NCI-H345 treated with DMSO at 0.1 percent for 48 hours (cell line): Measurements from ENCODE around the gene AFAP1L1.
A peak's percentile ranks its signal among the peaks of the same experiment; 100 is the strongest.

ENCODE experiments used
- DNase-seq: peaks from one replicate; lab custom pipeline; 2025; ENCODE audit not compliant: unreplicated experiment; lab: John Stamatoyannopoulos, UW

AFAP1L1 gene

DNA sequence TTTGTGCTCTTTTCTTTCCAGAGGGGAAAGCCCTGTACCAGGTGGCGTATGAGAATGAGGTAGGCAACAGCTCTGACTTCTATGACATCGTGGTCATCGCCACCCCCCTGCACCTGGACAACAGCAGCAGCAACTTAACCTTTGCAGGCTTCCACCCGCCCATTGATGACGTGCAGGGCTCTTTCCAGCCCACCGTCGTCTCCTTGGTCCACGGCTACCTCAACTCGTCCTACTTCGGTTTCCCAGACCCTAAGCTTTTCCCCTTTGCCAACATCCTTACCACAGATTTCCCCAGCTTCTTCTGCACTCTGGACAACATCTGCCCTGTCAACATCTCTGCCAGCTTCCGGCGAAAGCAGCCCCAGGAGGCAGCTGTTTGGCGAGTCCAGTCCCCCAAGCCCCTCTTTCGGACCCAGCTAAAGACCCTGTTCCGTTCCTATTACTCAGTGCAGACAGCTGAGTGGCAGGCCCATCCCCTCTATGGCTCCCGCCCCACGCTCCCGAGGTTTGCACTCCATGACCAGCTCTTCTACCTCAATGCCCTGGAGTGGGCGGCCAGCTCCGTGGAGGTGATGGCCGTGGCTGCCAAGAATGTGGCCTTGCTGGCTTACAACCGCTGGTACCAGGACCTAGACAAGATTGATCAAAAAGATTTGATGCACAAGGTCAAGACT, 96.5 kb downstream of the AFAP1L1 start:
- no peak for DNase-seq

DNA sequence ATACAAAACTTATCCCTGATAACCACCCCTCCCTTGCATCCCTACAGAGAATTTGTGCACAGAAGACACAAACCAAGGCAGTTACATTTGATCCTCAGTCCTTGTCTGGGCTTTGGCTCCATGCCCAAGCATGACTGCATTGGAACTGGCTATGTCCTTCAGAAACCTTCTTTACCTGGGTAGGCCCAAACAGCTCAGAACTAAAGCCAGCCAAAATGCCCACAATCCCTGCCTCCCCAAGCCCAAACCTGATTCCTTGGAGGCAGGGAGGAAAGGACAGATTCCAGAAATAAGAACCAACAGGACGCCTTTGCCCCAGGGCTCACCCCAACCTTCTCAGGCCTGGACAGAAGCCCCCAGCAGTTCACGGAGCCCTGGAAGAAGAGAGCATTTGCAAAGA, 99.2 kb downstream of the AFAP1L1 start:
- DNase-seq, result no peak

DNA sequence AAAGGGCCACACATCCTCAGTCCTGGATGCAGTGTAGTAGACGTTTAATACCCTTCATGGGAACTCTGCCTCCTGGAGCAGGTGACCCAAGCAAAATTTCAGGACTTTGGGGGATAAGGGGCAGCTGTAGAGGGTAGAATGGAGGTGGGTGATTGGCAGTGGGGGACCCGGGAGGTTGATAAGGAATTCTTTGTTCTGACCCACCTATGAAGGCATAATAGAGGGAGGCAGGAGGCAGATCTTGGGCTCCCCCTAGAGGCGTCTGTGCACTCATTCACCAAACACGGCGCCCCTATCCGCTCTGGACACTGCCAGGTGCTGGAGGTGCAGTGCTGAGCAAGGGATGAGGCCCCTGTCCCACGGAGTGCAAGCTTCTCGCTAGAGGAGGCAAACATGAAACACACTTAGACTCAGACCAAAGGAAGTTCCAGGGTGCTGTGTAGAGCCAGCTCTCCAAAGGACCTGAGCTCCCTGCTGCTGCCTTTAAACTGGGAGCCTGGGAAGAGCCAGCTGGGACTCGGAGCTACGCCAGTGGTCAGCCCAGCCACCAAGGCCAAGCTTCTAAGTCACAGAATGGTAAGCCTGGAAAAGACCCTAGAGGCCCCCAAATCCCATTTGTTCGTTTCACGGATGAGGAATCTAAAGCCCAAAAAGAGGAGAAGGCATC, 99.8 kb downstream of the AFAP1L1 start:
- DNase-seq, result peak; percentile 42

DNA sequence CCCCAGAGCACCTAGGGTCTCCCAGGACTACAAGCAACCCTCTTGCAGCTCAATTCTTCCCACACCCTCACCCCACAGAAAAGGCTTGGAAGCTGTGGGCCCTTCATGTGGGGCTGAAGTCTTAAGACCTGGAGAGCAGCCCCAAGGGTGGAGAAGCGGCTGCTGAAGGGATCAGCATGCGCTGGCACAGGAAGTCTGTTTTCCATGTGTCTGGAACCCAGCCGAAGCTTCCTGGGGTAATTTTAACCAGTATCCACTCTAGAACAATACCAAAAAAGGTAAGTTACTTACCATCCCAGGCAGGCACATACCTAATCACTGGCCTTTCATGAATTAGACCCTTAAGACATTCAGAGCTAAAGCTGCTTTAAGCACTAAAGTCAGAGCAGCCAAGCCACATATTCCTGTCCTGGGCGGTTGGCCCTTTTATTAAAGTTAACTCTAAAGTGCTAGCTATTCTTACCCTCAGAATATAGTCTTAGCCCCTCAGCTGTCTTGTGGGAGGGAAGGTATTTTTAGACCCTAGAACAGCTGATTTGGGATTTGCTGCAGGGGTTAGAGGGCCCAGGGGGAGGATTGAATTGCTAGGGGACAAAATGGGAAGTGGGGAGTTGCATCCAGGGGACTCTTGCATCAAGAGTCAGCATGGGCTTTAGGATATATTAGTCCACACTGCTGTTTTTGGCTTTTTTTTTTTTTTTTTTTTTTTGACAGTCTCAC, 100.6 kb downstream of the AFAP1L1 start:
- no peak for DNase-seq

DNA sequence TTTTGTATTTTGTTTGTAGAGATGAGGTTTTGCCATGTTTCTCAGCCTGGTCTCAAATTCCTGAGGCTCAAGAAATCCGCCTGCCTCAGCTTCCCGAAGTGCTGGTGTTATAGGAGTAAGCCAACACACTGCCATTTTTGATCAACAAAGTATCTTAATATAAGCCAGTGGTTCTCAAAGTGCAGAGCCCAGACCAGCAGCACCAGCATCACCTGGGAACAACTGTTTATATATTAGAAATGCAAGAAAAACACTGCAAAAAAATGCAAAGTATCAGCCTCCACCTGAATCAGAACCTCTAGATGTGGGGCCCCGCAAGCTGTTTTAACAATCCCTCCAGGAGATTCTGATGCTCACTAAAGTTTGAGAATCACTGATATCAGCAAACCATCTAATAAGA, 101.3 kb downstream of the AFAP1L1 start:
- no peak for DNase-seq

DNA sequence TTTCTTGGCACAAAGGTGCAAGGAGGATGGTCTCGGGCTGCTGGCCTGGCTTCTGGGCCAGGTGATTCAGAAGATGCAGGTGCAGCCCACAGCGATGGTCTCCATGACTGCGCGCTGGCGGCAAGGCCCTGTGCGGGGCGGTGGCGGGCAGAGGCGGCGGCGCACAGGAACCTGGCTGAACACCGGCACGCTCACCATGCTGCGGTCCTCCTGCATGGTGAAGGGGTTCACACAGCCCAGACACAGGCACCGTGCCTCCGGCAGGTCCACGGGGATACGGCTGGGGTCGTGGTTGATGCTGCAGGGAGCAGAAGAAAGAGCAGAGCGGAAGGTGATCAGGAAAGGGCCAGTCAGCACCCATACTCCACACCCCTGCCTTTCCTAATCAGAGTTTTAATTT, 102.6 kb downstream of the AFAP1L1 start:
- DNase-seq, result no peak

DNA sequence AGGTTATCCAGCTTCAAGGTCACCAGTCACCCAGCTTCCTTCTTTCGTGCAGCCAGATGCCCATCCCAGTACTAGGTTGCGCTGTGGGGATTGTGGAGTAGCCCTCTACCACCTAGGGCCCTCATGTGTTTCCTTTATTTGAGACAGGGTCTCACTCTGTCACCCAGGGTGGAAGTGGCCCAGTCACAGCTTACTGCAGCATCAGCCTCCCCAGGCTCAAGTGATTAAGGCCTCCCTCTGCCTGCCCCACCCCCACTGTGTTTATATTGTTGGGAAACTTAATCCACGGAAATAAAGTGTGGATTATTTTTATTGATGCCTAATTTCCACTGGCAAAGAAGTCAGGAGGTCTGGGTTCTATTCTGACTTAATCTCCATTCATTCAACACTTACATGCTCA, 103.1 kb downstream of the AFAP1L1 start:
- DNase-seq, result no peak

DNA sequence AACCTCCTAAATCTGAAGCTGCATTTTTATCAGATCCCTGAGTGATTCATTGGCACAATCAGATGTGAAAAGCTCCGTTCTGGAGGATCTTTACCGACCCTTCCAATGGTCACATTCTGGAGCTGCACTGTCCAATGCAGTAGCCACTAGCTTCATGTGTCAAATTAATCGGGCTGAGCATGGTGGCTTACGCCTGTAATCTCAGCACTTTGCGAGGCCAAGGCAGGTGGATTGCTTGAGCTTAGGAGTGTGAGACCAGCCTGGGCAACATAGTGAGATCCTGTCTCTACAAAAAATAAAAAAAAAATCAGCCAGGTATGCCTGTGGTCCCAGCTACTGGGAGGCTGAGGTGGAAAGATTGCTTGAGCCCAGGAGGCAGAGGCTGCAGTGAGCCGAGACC, 103.8 kb downstream of the AFAP1L1 start:
- no peak for DNase-seq

DNA sequence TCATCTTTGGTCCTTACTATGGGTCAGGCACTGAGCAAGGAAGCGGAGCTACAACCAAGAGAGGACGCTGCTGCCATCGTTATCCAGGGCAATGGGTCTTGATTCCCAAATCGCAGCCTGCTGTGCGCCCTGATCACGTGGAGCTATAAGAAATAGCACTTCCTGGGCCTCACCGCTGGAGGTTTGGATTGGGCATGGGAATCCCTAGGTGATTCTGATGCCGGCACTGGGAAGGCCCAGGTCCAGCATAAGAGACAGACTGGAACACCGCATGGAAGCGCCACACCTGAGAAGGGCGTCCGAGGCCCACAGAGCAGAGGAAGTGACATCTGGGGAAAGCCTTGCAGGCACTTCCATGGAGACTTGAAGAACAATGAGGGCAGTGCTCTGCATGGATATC, 104.4 kb downstream of the AFAP1L1 start:
- DNase-seq, result no peak

DNA sequence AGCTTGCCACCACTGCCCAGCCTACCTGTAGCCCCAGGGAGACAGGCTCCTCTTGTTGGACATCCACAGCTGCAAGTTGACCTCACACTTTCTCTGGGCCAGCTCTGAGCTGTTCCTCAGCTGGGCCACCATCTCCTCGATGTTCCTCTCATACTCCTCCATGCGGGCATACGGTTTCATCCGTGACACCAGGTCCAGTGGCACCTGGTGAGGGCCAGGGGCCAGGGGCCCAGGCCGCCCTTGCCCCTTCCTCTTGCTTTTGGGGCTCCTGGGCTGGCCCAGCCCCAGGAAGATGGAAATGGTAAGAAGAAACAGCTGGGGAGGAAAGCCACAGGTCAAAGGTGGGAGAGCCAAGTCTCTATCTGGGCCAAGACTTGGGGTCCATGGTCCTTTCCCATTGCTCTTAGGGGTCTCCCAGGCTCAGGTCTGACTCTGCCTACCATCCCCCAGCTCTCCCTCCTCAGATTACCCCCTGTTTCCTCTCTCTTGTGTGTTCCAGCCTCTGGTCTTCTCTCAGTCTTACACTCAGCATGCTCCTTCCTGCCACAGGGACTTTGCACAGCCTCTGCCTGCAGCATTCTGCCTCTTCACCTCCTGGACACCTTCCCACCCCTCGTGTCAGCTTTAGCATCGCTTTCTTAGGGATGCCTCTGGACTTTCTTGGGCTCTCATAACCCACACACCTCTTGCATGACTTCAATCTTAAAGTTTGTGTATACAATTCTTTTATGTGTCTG, 105.2 kb downstream of the AFAP1L1 start:
- no peak for DNase-seq

DNA sequence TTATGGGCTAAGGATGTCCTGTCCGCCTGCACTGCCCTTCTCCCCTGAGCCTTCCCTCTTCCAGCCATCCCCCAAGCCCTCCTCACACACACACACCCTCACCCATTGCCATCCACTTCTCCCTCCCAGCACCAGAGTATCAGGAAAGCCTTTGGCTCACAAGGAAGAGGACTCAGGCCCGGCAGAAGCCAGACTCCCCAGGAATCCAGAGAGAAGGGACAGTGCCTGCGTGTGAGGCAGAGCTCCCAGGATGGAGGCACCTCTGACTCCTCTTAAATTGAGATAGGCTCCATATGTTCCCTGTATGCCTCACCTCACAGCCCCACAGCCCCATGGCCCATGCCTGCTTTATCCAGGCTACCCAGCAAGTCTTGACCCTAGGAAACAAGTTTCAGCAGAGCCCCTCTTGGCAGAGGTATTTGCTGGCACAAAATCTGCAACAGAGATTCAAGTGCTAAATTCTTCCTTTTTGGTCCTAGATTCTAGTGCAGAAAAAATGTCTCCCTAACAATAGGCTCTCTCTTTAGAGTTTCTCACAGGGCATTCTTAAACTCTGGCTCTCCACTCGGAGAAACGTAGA, 106.7 kb downstream of the AFAP1L1 start:
- DNase-seq, result no peak

DNA sequence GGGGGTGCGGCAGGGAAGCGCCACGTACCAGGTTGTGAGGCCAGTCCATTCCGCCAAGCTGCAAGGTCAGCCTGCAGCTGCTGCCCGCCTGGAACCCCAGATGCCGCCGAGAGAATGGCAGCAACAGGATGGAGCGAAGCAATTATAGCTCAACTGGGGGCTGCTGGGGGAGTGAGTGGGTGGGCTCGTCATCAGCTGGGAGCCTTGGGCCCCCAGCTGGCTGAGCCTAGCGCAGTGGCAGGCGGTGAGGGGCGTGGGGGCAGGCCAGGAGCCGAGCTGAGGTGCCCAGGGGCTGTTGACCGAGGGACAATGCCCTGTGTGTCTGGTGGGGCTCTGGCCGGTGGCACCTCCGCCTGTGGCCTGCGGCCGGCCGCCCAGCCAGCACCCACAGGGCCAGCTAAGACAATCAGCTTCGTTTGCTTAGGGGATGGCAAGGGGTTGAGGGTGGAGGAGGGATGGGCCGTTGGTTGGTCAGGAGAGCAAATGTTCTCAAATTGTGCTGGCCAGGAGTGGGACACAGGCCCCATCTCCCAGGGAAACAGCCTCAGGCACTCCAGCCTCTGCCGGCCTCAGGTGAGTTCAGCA, 107.6 kb downstream of the AFAP1L1 start, which contains the start of gene IL17B:
IL17B (minus strand) TSS at position 116 of the 585 bp plus-strand sequence; CDS start at position 49, 67 bp downstream.
- no peak for DNase-seq

DNA sequence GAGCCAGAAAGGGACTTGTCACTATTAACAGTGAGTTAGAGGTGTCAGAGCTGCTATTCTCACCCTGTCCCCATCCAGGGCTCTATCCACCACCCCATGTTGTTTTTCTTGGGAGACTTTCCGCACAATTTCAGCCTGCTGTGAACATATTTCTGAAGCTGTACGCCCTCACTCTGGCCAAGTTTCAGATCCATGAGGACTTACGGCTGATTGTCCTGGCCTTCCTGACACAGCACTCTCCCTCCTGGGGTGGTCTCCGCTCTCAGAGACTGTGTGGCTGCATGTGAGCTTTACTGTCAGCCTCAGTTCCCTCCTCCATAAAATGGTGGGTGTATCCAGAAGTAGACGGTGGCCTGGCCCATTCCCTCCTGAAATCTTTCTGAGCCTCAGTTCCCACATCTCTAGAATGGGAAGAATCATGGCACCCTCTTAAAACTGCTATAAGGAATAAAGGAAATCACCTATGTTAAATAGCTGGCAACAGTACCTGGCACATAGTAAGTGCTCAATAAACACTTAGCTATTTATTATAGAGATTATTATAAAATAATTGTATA, 108.2 kb downstream of the AFAP1L1 start:
- no peak for DNase-seq

DNA sequence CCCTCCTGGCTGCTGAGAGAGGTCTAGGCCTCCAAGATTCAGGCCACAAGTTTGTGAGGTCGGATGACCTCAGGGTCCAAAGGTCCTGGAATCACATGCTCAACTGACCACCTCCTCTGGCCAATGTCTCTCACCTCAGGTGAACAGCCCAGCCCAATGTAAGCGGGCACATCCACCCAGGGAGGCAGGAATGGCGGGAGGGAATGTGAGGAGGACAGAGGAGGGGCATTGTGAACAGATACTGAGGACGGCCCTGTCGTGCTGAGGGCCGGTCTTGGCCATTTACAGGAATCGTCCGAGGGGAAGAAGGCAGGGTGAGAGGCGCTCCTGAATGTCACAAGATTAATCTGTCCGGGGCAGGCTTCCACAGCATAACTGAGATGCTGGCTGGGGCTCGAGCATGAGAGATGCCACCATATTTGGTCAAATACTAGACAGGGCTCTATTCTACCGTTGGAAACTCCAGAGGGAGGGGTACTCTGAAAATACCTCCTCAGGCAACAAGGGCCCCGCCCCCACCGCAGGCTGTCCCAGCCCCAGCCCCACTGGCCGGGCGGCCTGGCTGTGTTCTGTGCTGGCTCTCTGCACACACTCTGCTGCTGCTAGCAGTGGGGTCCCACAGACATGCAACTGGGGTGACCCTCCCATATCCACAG, 108.9 kb downstream of the AFAP1L1 start:
- no peak for DNase-seq

DNA sequence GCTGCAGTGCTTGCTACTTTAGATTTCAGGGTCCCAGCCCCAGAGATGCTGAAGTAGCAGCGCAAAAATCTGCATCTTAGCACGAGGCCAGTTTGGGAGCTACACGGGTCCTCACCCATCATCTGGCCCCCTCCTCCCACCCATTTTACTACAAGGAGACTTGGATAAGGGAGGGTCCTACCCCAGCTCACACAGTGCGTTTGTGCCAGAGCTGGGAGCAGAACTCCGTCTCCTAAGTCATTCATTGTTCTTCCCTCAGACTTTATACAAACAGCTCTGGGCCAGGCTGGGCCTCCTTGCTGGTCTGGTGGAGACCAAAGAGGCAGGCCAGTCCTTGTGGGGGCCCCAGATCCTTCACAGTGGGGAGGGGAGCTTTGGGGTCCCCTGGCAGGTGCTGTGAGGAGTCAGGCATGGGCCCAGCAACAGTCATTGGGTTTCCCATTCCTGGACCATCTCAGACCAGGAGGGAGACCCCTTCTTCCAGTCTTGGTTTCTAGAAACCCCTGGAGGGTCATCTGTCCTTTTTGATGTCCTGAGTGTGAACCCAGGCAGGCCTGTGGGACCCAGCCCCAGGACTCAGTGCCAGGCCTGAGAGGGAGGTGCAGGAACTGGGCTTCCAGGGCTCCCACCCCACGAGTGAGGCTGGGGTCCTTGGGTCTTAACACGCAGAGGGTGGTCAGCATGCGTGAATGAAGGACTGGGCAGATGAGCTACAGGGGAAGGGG, 109.8 kb downstream of the AFAP1L1 start:
- no peak for DNase-seq

DNA sequence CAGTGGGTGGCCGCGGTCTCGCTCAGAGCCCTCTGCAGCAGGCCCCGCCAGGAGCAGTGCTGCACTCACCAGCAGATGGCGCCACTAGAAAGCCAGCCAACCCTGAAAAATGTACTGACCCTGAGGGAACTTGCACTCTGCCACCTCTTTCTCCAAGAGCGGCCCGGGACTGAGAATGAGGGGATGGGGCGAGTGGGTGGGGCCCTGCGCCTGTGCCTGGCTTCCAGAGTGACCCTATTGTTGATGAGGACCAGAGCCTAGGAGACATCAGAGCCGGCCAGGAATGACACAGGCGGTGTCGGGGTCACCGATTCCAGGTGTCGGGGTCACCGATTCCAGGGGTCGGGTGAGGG, 110.3 kb downstream of the AFAP1L1 start:
- DNase-seq, result peak; percentile 25

DNA sequence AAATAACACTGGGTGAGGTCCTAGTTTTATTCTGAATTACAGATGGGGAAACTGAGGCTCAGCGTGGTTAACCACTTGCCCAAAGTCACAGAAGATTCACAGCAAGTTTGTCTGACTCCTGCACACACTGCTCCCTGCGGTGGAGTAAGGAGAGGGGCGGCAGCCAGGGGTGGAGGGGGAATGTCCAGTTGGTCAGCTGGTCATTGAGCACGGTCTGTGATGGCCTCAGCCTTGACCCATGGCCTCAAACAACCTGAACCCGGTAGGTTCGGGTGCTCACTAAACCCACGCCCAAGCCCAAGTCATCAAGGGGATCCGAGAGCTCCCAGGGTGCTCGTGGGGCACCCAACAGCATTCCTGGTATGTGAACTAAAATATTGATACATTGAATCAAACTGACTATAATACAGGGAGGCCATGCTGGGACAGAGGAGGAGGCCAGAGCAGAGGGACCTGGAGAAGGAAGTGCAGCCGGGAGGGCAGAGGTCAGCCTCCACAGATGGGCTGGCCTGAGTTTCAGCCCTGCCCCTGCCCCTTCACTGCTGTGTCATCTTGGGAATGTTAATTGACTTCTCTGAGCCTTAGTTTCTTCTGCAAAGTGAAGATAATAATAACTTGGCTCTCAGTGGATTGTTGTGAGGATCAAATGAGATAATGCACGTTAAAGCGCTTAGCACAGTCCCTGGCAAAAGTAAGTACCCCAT, 111.0 kb downstream of the AFAP1L1 start:
- DNase-seq, result no peak

DNA sequence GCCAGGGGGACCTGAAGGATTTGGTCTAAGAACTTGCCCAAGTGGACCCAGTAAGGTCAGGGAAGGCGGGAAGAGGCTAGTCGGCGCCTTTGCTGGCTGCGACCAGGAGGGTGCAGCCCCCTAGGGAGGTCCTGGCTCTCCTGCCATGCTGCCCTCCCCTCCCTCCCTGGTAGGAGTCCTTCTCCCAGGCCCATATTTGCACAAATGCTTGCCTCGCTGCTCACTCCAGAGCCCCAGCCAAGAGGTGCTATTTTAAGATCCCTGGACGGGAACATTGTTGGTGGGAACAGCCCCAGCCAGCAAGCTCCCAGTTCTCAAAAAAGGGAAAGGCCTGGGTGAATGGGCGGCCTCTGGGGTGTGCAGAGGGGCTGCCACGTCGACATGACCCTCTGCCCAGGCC, 111.7 kb downstream of the AFAP1L1 start:
- no peak for DNase-seq

DNA sequence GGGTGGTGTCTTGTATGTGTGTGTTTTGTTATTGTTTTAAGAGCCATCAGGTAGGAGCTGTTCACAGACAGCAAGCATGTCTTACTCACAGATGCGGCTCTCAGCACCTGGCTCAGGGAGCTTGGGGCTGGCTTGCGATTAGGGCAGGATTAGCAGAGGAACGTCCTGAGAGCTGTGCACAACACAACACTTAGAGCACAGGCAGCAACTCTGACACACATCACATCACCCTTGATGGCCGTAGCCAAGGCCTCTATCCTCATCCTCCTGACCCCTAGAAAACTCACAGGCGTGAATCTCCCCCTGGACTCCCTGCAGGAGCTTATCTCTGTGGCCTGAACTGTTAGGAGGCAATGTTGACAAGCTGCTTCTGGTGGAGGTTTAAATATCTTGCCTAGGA, 114.5 kb downstream of the AFAP1L1 start:
- DNase-seq, result no peak
